Fibroblast of lung (primary cell): ENCODE measurements around the gene C1QC. TPM values are rescaled to one million over a fixed set of nuclear protein-coding genes. Genes with fewer than 3 reads are reported as not detected.

Experiments
- DNase-seq, 2 donors: peaks; one replicate each; pipeline versions ENCODE4 v3.0.0 to v3.0.0-alpha.2; 2010; ENCODE audit warnings: low read depth in 2 of 2
- H2AFZ ChIP-seq: 2 replicates; pipeline ENCODE4 v1.5.1; 2012; ENCODE audit warnings: low read length, control low read depth, inconsistent platforms
- H3K27ac ChIP-seq: 2 replicates; pipeline ENCODE4 v1.5.1; 2011; ENCODE audit warnings: low read length, control low read depth; ENCODE audit not compliant: insufficient read depth
- H3K27me3 ChIP-seq: 2 replicates; pipeline ENCODE4 v1.5.1; 2011; ENCODE audit warnings: mild to moderate bottlenecking, low read length; ENCODE audit not compliant: control insufficient read depth, insufficient read depth
- H3K36me3 ChIP-seq: 2 replicates; pipeline ENCODE4 v1.5.1; 2011; ENCODE audit warnings: low read length; ENCODE audit not compliant: control insufficient read depth, insufficient read depth
- H3K4me1 ChIP-seq: 2 replicates; pipeline ENCODE4 v1.5.1; 2011; ENCODE audit warnings: low read length; ENCODE audit not compliant: control insufficient read depth, insufficient read depth; ENCODE audit errors: extremely low read depth
- H3K4me2 ChIP-seq: 2 replicates; pipeline ENCODE4 v1.5.1; 2011; ENCODE audit warnings: low read length, control low read depth; ENCODE audit not compliant: insufficient read depth; ENCODE audit errors: extremely low read depth
- H3K4me3 ChIP-seq, 4 experiments: fragments of 200-600 bp in 1 of 4; sonication (generic) in 1 of 4; replicated peaks in 1 of 4; 2 replicates each; pipeline ENCODE4 v1.5.1; 2011 to 2016; ENCODE audit warnings: low read length in 4 of 4, low read depth in 3 of 4, mild to moderate bottlenecking in 3 of 4, control low read depth in 2 of 4, inconsistent platforms in 1 of 4, mixed read lengths in 1 of 4; ENCODE audit not compliant: insufficient read depth in 1 of 4; ENCODE audit errors: control extremely low read depth in 1 of 4
- H3K79me2 ChIP-seq: 2 replicates; pipeline ENCODE4 v1.5.1; 2012; ENCODE audit warnings: mild to moderate bottlenecking, low read length, inconsistent platforms; ENCODE audit not compliant: control insufficient read depth, insufficient read depth
- H3K9ac ChIP-seq: 2 replicates; pipeline ENCODE4 v1.5.1; 2011; ENCODE audit warnings: mild to moderate bottlenecking, low read length, control low read depth; ENCODE audit not compliant: insufficient read depth
- H3K9me3 ChIP-seq: 2 replicates; pipeline ENCODE4 v1.5.1; 2012; ENCODE audit warnings: low read depth, low read length; ENCODE audit not compliant: control insufficient read depth, insufficient read depth
- H4K20me1 ChIP-seq: 2 replicates; pipeline ENCODE4 v1.5.1; 2011; ENCODE audit warnings: low read length; ENCODE audit not compliant: control insufficient read depth, insufficient read depth; ENCODE audit errors: extremely low read depth
- CTCF ChIP-seq, 2 donors: IDR thresholded peaks in 1 of 2; conservative IDR thresholded peaks in 1 of 2; 1 replicate in 1 of 2; 2 replicates in 1 of 2; pipeline ENCODE4 v1.5.1; 2011 to 2012; ENCODE audit warnings: low read length in 2 of 2, control low read depth in 1 of 2, inconsistent platforms in 1 of 2, low read depth in 1 of 2, mild to moderate bottlenecking in 1 of 2
- EZH2 ChIP-seq: IDR thresholded peaks from 2 replicates; pipeline ENCODE4 v1.5.1; 2012; ENCODE audit warnings: low read length, control low read depth, mild to moderate bottlenecking; ENCODE audit errors: missing control alignments
- polyA plus RNA-seq, 2 donors: library from polyadenylated mRNA; depleted of rRNA in 1 of 2; stranded (reverse) in 1 of 2; unstranded in 1 of 2; fragments of >200 nt; gene quantifications; 2 replicates each; pipeline ENCODE4 v1.2.1, GENCODE V29; 2011 to 2012; ENCODE audit warnings: missing spikeins in 1 of 2
- total RNA-seq: library from RNA; depleted of rRNA; stranded (reverse); fragments of >200 nt; gene quantifications from 2 replicates; pipeline ENCODE4 v1.2.1, GENCODE V29; 2014

The C1QC gene
- total and polyA plus RNA-seq, 2 donors (not counting 1 experiment from before 2014, with no cell fraction given) = not detected

- Histone ChIP-seq H3K9ac (no peak overlapping the region), H3K27me3 (no peaks in the 10 kb centered on the region), H3K27ac (no peak overlapping the region), H2AFZ (no peak overlapping the region), H3K4me2 (no peak overlapping the region), H4K20me1 (no peaks in the 10 kb centered on the region), H3K79me2 (no peaks in the 10 kb centered on the region), H3K36me3 (no peaks in the 10 kb centered on the region), H3K9me3 (no peaks in the 10 kb centered on the region), H3K4me3 (no peak overlapping the region), H3K4me1 (no peaks in the 10 kb centered on the region)
- no peak for DNase-seq
- no peak for TF ChIP-seq EZH2
Observed at GRCh38 chr1:22645931-22646330, 2.5 kb downstream of the C1QC start.

- H3K27me3 ChIP-seq = no peaks in the 10 kb centered on the region
- no peaks in the 10 kb centered on the region for H3K4me1 ChIP-seq
- H3K9me3 ChIP-seq = no peaks in the 10 kb centered on the region
- no peak overlapping the region for H3K4me3 ChIP-seq
- peak in 1 of 2 donors; percentile 16 for DNase-seq
- no peaks in the 10 kb centered on the region for H4K20me1 ChIP-seq
- H3K4me2 ChIP-seq = no peak overlapping the region
- H2AFZ ChIP-seq = no peak overlapping the region
- TF ChIP-seq CTCF (conservative IDR thresholded peaks at IDR 0.05 in 1 of 2, IDR thresholded peaks at IDR 0.05 in 1 of 2; ENCODE audit: low read depth in 1 of 2, low read length in 2 of 2) (no peak), EZH2 (no peak)
- no peaks in the 10 kb centered on the region for H3K36me3 ChIP-seq
- no peaks in the 10 kb centered on the region for H3K79me2 ChIP-seq
- H3K27ac ChIP-seq = no peak overlapping the region
- H3K9ac ChIP-seq = no peak overlapping the region
Observed at GRCh38 chr1:22646384-22646783, 3.0 kb downstream of the C1QC start.

GRCh38 chr1:22650089-22650693 lies 6.8 kb downstream of the C1QC start:
- no peak overlapping the region for H3K27ac ChIP-seq
- no peaks in the 10 kb centered on the region for H3K36me3 ChIP-seq
- no peak overlapping the region for H2AFZ ChIP-seq
- H3K79me2 ChIP-seq = no peaks in the 10 kb centered on the region
- H3K4me3 ChIP-seq = no peak overlapping the region
- TF ChIP-seq CTCF (conservative IDR thresholded peaks at IDR 0.05 in 1 of 2, IDR thresholded peaks at IDR 0.05 in 1 of 2; ENCODE audit: low read depth in 1 of 2, low read length in 2 of 2) = no peak
- TF ChIP-seq EZH2 = peak; percentile 31
- H3K4me2 ChIP-seq = no peak overlapping the region
- peaks cover 5% of the 10 kb centered on the region for H3K27me3 ChIP-seq
- no peak for DNase-seq
- H3K9me3 ChIP-seq = no peaks in the 10 kb centered on the region
- H3K9ac ChIP-seq = no peak overlapping the region
- no peaks in the 10 kb centered on the region for H4K20me1 ChIP-seq
- no peaks in the 10 kb centered on the region for H3K4me1 ChIP-seq
